Keratinocyte (primary cell): Measurements from ENCODE around the gene SYNJ1. TPM values are rescaled to one million over a fixed set of nuclear protein-coding genes. Genes with fewer than 3 reads are reported as not detected.

Experiments
- DNase-seq: peaks from one replicate; pipeline ENCODE4 v3.0.0-alpha.2; 2011; ENCODE audit warnings: low read depth, missing footprints, low spot score
- FAIRE-seq: peaks from 2 replicates; lab custom pipeline; 2011; peaks lifted over from hg19 to GRCh38; lab: Jason Lieb, UNC
- H2AFZ ChIP-seq: 2 replicates; pipeline ENCODE4 v1.6.0; 2012; ENCODE audit warnings: low read length, control low read depth, inconsistent platforms; ENCODE audit not compliant: control insufficient read depth
- H3K27ac ChIP-seq: 2 replicates; pipeline ENCODE4 v1.5.1; 2011; ENCODE audit warnings: low read length; ENCODE audit not compliant: control insufficient read depth, insufficient read depth
- H3K27me3 ChIP-seq: 3 replicates; pipeline ENCODE4 v1.6.0; 2011; ENCODE audit warnings: low read length; ENCODE audit not compliant: control insufficient read depth, insufficient read depth; ENCODE audit errors: extremely low read depth
- H3K36me3 ChIP-seq, 2 experiments: 2 replicates in 1 of 2; 3 replicates in 1 of 2; pipeline ENCODE4 v1.5.1; 2011; ENCODE audit warnings: low read length in 2 of 2, mild to moderate bottlenecking in 1 of 2; ENCODE audit not compliant: control insufficient read depth in 2 of 2, insufficient read depth in 2 of 2; ENCODE audit errors: extremely low read depth in 1 of 2
- H3K4me1 ChIP-seq: 3 replicates; pipeline ENCODE4 v1.5.1; 2011; ENCODE audit warnings: low read length; ENCODE audit not compliant: control insufficient read depth, insufficient read depth; ENCODE audit errors: extremely low read depth
- H3K4me2 ChIP-seq: 3 replicates; pipeline ENCODE4 v1.6.0; 2011; ENCODE audit warnings: low read depth, low read length; ENCODE audit not compliant: control insufficient read depth, insufficient read depth; ENCODE audit errors: extremely low read depth
- H3K4me3 ChIP-seq, 3 experiments: fragments of 200-600 bp in 1 of 3; sonication (generic) in 1 of 3; 2 replicates in 2 of 3; 3 replicates in 1 of 3; pipeline ENCODE4 v1.5.1; 2011 to 2016; ENCODE audit warnings: low read length in 3 of 3, mild to moderate bottlenecking in 3 of 3, control low read depth in 2 of 3, inconsistent platforms in 1 of 3, low read depth in 1 of 3, mixed read lengths in 1 of 3, mixed run types in 1 of 3, moderate library complexity in 1 of 3; ENCODE audit not compliant: control insufficient read depth in 2 of 3, insufficient read depth in 2 of 3; ENCODE audit errors: extremely low read depth in 1 of 3
- H3K79me2 ChIP-seq: 2 replicates; pipeline ENCODE4 v1.6.0; 2012; ENCODE audit warnings: low read length; ENCODE audit not compliant: control insufficient read depth, insufficient read depth
- H3K9ac ChIP-seq: 3 replicates; pipeline ENCODE4 v1.6.0; 2011; ENCODE audit warnings: low read length; ENCODE audit not compliant: control insufficient read depth, insufficient read depth; ENCODE audit errors: extremely low read depth
- H3K9me1 ChIP-seq: 3 replicates; pipeline ENCODE4 v1.6.0; 2011; ENCODE audit warnings: low read length; ENCODE audit not compliant: control insufficient read depth, insufficient read depth; ENCODE audit errors: extremely low read depth
- H3K9me3 ChIP-seq: 2 replicates; pipeline ENCODE4 v1.5.1; 2012; ENCODE audit warnings: low read depth, low read length; ENCODE audit not compliant: control insufficient read depth
- H4K20me1 ChIP-seq: 3 replicates; pipeline ENCODE4 v1.6.0; 2011; ENCODE audit warnings: low read length; ENCODE audit not compliant: control insufficient read depth, insufficient read depth; ENCODE audit errors: extremely low read depth
- CTCF ChIP-seq, 3 experiments: IDR thresholded peaks in 1 of 3; conservative IDR thresholded peaks in 1 of 3; optimal IDR thresholded peaks in 1 of 3; 2 replicates in 2 of 3; 3 replicates in 1 of 3; pipeline versions ENCODE3 to v1.5.1; 2011; ENCODE audit warnings: low read length in 3 of 3, mild to moderate bottlenecking in 3 of 3, moderate library complexity in 2 of 3, control low read depth in 1 of 3, inconsistent platforms in 1 of 3; ENCODE audit not compliant: insufficient read depth in 2 of 3; ENCODE audit errors: extremely low read depth in 1 of 3
- EZH2 ChIP-seq: IDR thresholded peaks from one replicate; pipeline ENCODE4 v1.6.1; 2012; ENCODE audit warnings: inconsistent platforms, mild to moderate bottlenecking, low read length, moderate library complexity
- dilution Hi-C: fragments of 300-500 bp; cut with MboI; formaldehyde crosslinking; loops from one replicate; pipeline ENCODE4 v1.7.0; 2020; ENCODE audit warnings: low sequenced_read_pairs; ENCODE audit not compliant: extremely low pct_ligation_motif_present
- polyA plus RNA-seq, 5 experiments: library from polyadenylated mRNA; depleted of rRNA in 3 of 5; stranded (reverse) in 3 of 5; stranded (forward) in 1 of 5; unstranded in 1 of 5; fragments of >200 nt; gene quantifications; 1 replicate in 1 of 5; 2 replicates in 3 of 5; 3 replicates in 1 of 5; pipeline versions ENCODE4 v1.2.1 to v1.2.3, GENCODE V29; 2011 to 2012; ENCODE audit warnings: missing spikeins in 2 of 5, low read depth in 1 of 5, low replicate concordance in 1 of 5

The SYNJ1 gene
- polyA plus RNA-seq, 1 donor (not counting 4 experiments of a cell fraction or from before 2014, with no cell fraction given) = 4.9 TPM

GRCh38 chr21:32710069-32710784 lies 17.6 kb downstream of the SYNJ1 start:
- Histone ChIP-seq H3K4me2 (no peak overlapping the region), H3K79me2 (no peaks in the 10 kb centered on the region), H2AFZ (no peak overlapping the region), H3K27ac (no peak overlapping the region), H4K20me1 (no peaks in the 10 kb centered on the region), H3K4me1 (no peaks in the 10 kb centered on the region), H3K4me3 (no peak overlapping the region), H3K9ac (no peak overlapping the region), H3K9me1 (no peaks in the 10 kb centered on the region), H3K27me3 (no peaks in the 10 kb centered on the region), H3K36me3 (no peaks in the 10 kb centered on the region), H3K9me3 (no peaks in the 10 kb centered on the region)
- TF ChIP-seq EZH2 = no peak
- TF ChIP-seq CTCF (optimal IDR thresholded peaks at IDR 0.05 in 1 of 3, IDR thresholded peaks at IDR 0.05 in 1 of 3, conservative IDR thresholded peaks at IDR 0.05 in 1 of 3; ENCODE audit: extremely low read depth in 1 of 3, insufficient read depth in 2 of 3, low read length in 3 of 3) = no peak
- FAIRE-seq (no peak), DNase-seq (no peak)
- dilution Hi-C loops = no loop called here

DNA sequence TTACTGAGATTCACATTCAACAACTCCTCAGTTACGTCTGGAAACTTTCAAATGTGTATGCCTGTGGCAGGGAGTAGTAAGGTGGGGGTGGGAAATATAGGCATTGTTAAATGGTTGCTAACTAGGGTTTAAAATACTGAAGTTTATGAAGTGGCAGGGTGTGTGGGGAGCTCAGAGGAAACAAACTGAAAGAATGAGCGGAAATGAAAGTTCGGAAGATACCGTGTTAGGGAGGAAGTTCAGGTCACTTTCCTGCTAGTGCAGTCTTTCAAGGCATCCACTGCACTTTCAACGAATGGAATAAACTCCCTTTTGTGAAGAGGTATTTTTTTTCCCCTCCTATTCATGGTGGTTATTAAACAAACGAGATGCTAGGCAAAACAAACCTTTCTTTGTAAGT lies 19.7 kb downstream of the SYNJ1 start:
- dilution Hi-C loops = no loop called here
- Histone ChIP-seq H3K4me1 (peaks cover 1% of the 10 kb centered on the region), H3K4me3 (no peak overlapping the region), H3K36me3 (no peaks in the 10 kb centered on the region), H2AFZ (no peak overlapping the region), H3K4me2 (no peak overlapping the region), H3K27me3 (no peaks in the 10 kb centered on the region), H3K9me1 (no peaks in the 10 kb centered on the region), H4K20me1 (no peaks in the 10 kb centered on the region), H3K9ac (no peak overlapping the region), H3K79me2 (no peaks in the 10 kb centered on the region), H3K9me3 (no peaks in the 10 kb centered on the region), H3K27ac (no peak overlapping the region)
- FAIRE-seq = no peak
- TF ChIP-seq EZH2 (no peak), CTCF (optimal IDR thresholded peaks at IDR 0.05 in 1 of 3, IDR thresholded peaks at IDR 0.05 in 1 of 3, conservative IDR thresholded peaks at IDR 0.05 in 1 of 3; ENCODE audit: extremely low read depth in 1 of 3, insufficient read depth in 2 of 3, low read length in 3 of 3) (no peak)
- DNase-seq = no peak
